ENCODE measurements around the gene PKN1. TPM values are rescaled to one million over a fixed set of nuclear protein-coding genes. Genes with fewer than 3 reads are reported as not detected.

PKN1 gene
- total and polyA plus RNA-seq, 9 of the 15 experiments (the other 6 are each of a cell fraction or from before 2014, with no cell fraction given) = 0.30 to 228 (median 77.5) TPM

- TF ChIP-seq PRDM10 (IDR thresholded peaks at IDR 0.05; ENCODE audit: partially characterized antibody) (no peak), PCBP1 (IDR thresholded peaks at IDR 0.05; ENCODE audit: low read depth, low read length, poor library complexity, severe bottlenecking) (peak; percentile 61), HMGN3 (IDR thresholded peaks at IDR 0.05; ENCODE audit: borderline replicate concordance, extremely low read depth, insufficient read length, low read depth, low read length) (peak; percentile 23), HNRNPL (IDR thresholded peaks at IDR 0.05; ENCODE audit: low read depth, low read length) (peak; percentile 75; the same call in 1 of the 2 replicates), POLR2G (IDR thresholded peaks at IDR 0.05; ENCODE audit: low read depth, low read length) (peak; percentile 79), RBM22 (IDR thresholded peaks at IDR 0.05; ENCODE audit: low read depth, low read length, poor library complexity, severe bottlenecking) (peak; percentile 82), SRSF9 (IDR thresholded peaks at IDR 0.05; ENCODE audit: borderline replicate concordance, low read depth, low read length) (no peak), LCOR (CRISPR knock-in tag; IDR thresholded peaks at IDR 0.05) (no peak), NFIC (IDR thresholded peaks at IDR 0.05) (no peak), POLR2AphosphoS5 (IDR thresholded peaks at IDR 0.05; ENCODE audit: control insufficient read depth, insufficient read depth, low read depth, low read length) (0 out of 2 replicates have a peak, but pooled peaks have one; percentile 6), ZBTB33 (CRISPR knock-in tag; IDR thresholded peaks at IDR 0.05) (peak; percentile 46; the same call in 1 of the 2 replicates), CCNT2 (IDR thresholded peaks at IDR 0.05; ENCODE audit: borderline replicate concordance, extremely low read depth, insufficient read length, low read depth, low read length) (peak; percentile 27)
Measured at GRCh38 chr19:14410091-14411051, 22.7 kb upstream of the PKN1 start (continued).
